ES-I3 (cell line): ENCODE data around the gene CYP2F1.
A peak's percentile ranks its signal among the peaks of the same experiment; 100 is the strongest.
"Not testable (repeated sequence)": the region's sequence is repeated elsewhere in the genome, so short reads cannot be mapped to it uniquely, and the experiment has no call there.

ENCODE experiments used
- H3K36me3 ChIP-seq: 2 replicates; pipeline ENCODE4 v1.6.1; 2013; ENCODE audit warnings: mild to moderate bottlenecking, low read length, control low read depth, moderate library complexity; ENCODE audit not compliant: insufficient read depth
- H3K4me1 ChIP-seq: 2 replicates; pipeline ENCODE4 v1.6.1; 2013; ENCODE audit warnings: mild to moderate bottlenecking, control low read depth, low read length; ENCODE audit not compliant: insufficient read depth
- H3K9ac ChIP-seq: 2 replicates; pipeline ENCODE4 v1.6.1; 2013; ENCODE audit warnings: low read depth, mild to moderate bottlenecking, low read length, moderate library complexity
- H3K9me3 ChIP-seq: 2 replicates; pipeline ENCODE4 v1.6.1; 2013; ENCODE audit warnings: mild to moderate bottlenecking, low read length, moderate library complexity; ENCODE audit not compliant: control insufficient read depth, insufficient read depth

CYP2F1 gene, protein sequence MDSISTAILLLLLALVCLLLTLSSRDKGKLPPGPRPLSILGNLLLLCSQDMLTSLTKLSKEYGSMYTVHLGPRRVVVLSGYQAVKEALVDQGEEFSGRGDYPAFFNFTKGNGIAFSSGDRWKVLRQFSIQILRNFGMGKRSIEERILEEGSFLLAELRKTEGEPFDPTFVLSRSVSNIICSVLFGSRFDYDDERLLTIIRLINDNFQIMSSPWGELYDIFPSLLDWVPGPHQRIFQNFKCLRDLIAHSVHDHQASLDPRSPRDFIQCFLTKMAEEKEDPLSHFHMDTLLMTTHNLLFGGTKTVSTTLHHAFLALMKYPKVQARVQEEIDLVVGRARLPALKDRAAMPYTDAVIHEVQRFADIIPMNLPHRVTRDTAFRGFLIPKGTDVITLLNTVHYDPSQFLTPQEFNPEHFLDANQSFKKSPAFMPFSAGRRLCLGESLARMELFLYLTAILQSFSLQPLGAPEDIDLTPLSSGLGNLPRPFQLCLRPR

GRCh38 chr19:41114132-41114531 is at the start of gene CYP2F1:
TSS of gene CYP2F1 (plus strand) at chr19:41114432. CDS start at chr19:41116189, 1,757 bp downstream.
- Histone ChIP-seq H3K4me1 (no peaks in the 10 kb centered on the region), H3K9me3 (peaks cover 3% of the 10 kb centered on the region; the same call in 1 of the 2 replicates), H3K9ac (no peak within 1 kb of the TSS), H3K36me3 (no peaks in the 10 kb centered on the region)

DNA sequence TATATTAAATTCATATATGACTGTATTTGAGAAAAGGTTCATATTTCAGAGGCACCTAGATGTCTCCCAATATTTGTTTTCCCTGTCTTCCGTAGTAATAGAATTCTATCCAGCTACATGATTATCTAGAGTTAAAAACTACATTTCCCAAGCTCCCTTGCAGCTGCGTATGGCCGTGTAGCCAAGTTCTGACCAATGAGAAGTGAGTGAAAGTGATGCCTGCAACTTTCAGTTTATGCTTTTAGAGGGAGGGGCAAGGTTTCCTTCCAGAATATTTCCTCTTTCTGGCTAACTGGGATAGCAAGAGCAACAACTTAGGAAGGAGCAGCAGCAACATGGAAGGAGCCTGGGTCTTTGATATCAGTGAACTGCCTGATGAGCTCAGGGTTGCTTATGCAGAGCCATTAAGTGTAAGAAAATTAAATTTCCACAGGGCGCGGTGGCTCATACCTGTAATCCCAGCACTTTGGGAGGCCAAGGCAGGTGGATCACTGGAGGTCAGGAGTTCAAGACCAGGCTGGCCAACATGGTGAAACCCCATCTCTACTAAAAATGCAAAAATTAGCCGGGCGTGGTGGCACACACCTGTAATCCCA is 49.2 kb upstream of the CYP2F1 start:
- Histone ChIP-seq H3K9ac (no peak overlapping the region), H3K9me3 (no peaks in the 10 kb centered on the region; the same call in 1 of the 2 replicates)

DNA sequence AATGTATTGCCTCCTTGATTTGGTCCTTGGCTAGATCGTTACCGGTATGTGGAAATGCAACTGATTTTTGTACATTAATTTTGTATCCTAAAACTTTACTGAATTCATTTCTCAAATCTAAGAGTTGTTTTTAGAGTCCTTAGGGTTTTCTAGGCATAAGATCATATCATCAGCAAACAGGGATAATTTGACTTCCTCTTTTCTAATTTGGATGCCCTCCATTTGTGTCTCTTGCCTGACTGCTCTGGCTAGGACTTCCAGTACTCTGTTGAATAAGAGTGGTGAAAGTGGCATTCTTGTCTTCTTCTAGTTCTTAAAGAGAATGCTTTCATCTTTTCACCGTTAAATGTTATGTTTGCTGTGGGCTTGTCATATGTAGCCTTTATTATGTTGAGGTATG is 37.9 kb upstream of the CYP2F1 start:
- Histone ChIP-seq H3K9me3 (peaks cover 3% of the 10 kb centered on the region; the same call in 1 of the 2 replicates), H3K36me3 (no peaks in the 10 kb centered on the region), H3K4me1 (no peaks in the 10 kb centered on the region), H3K9ac (no peak overlapping the region)

More for the DNA sequence above, 49.2 kb upstream of the CYP2F1 start:
- no peaks in the 10 kb centered on the region for H3K4me1 ChIP-seq
- H3K36me3 ChIP-seq = no peaks in the 10 kb centered on the region

GRCh38 chr19:41083516-41083915 is 30.7 kb upstream of the CYP2F1 start:
- H3K9ac ChIP-seq = no peak overlapping the region
- H3K9me3 ChIP-seq = peaks cover 3% of the 10 kb centered on the region; the same call in 1 of the 2 replicates
- H3K4me1 ChIP-seq = no peaks in the 10 kb centered on the region
- H3K36me3 ChIP-seq = no peaks in the 10 kb centered on the region

GRCh38 chr19:41085748-41086415 is 28.4 kb upstream of the CYP2F1 start:
- H3K36me3 ChIP-seq = no peaks in the 10 kb centered on the region
- H3K9ac ChIP-seq = no peak overlapping the region
- no peaks in the 10 kb centered on the region; the same call in 1 of the 2 replicates for H3K9me3 ChIP-seq
- no peaks in the 10 kb centered on the region for H3K4me1 ChIP-seq

DNA sequence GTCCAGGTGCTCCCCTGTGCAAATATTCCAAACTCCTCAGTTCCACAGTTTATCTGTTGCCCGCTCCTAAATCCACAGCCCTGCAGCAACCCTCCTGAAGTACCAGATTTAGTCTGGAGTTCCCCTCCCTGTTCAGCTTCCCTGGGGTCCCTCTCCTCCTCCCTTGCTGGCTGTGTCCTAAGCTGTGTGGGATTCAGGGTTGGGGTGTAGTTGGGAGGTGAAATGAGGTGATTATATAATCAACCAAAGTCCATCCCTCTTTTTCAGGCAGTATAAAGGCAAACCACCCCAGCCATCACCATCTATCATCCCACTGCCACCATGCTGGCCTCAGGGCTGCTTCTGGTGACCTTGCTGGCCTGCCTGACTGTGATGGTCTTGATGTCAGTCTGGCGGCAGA is 26.1 kb upstream of the CYP2F1 start, which contains the start of gene CYP2A13:
Gene CYP2A13, plus strand, starts transcription at position 301 of the 400 bp plus-strand sequence. Its CDS starts 21 bp downstream, at position 322.
- Histone ChIP-seq H3K9me3 (no peaks in the 10 kb centered on the region), H3K4me1 (no peaks in the 10 kb centered on the region), H3K9ac (no peak within 1 kb of the TSS; the same call in 1 of the 2 replicates), H3K36me3 (no peaks in the 10 kb centered on the region)

DNA sequence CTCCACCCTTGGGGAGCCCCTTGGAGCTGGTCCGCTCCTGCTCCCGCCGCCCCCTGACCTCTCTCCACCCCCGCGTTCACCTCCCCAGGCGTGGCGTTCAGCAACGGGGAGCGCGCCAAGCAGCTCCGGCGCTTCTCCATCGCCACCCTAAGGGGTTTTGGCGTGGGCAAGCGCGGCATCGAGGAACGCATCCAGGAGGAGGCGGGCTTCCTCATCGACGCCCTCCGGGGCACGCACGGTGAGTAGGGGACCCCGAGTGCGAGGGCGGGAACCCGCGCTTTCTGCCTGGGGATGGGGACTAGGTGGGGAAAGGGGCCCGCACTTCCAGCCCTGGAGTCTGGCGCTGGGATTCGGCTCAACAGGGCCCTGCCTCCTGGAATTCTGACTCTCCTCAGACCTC is 24.3 kb upstream of the CYP2F1 start:
- Histone ChIP-seq H3K36me3 (no peaks in the 10 kb centered on the region), H3K9ac (peak overlapping the region; percentile 54; the same call in 1 of the 2 replicates), H3K4me1 (no peaks in the 10 kb centered on the region), H3K9me3 (no peaks in the 10 kb centered on the region)

DNA sequence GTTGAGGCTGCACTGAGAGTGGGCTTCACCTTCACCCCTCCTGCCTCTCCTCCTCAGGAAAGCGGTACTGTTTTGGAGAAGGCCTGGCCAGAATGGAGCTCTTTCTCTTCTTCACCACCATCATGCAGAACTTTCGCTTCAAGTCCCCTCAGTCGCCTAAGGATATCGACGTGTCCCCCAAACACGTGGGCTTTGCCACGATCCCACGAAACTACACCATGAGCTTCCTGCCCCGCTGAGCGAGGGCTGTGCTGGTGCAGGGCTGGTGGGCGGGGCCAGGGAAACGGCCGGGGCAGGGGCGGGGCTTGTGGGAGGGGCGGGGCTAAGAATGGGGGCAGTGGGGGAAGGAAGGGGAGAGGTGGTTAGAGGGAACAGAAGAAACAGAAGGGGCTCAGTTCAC is 18.5 kb upstream of the CYP2F1 start:
- H3K9me3 ChIP-seq = peaks cover 3% of the 10 kb centered on the region; the same call in 1 of the 2 replicates
- no peaks in the 10 kb centered on the region for H3K4me1 ChIP-seq
- no peaks in the 10 kb centered on the region for H3K36me3 ChIP-seq
- no peak overlapping the region for H3K9ac ChIP-seq

GRCh38 chr19:41096353-41096752 is 17.9 kb upstream of the CYP2F1 start:
- peaks cover 3% of the 10 kb centered on the region; the same call in 1 of the 2 replicates for H3K9me3 ChIP-seq
- no peaks in the 10 kb centered on the region for H3K4me1 ChIP-seq
- no peaks in the 10 kb centered on the region for H3K36me3 ChIP-seq
- H3K9ac ChIP-seq = no peak overlapping the region

GRCh38 chr19:41097302-41097701 is 16.9 kb upstream of the CYP2F1 start:
- Histone ChIP-seq H3K9me3 (peaks cover 3% of the 10 kb centered on the region; the same call in 1 of the 2 replicates), H3K4me1 (no peaks in the 10 kb centered on the region), H3K9ac (no peak overlapping the region), H3K36me3 (no peaks in the 10 kb centered on the region)

- Histone ChIP-seq H3K36me3 (no peaks in the 10 kb centered on the region), H3K4me1 (no peaks in the 10 kb centered on the region), H3K9ac (no peak overlapping the region), H3K9me3 (peaks cover 3% of the 10 kb centered on the region; the same call in 1 of the 2 replicates)
These were observed 15.5 kb upstream of the CYP2F1 start for GRCh38 chr19:41098762-41099161.

- not testable (repeated sequence) for H3K9me3 ChIP-seq, H3K36me3 ChIP-seq
These were observed 12.0 kb upstream of the CYP2F1 start for GRCh38 chr19:41102210-41102609.

DNA sequence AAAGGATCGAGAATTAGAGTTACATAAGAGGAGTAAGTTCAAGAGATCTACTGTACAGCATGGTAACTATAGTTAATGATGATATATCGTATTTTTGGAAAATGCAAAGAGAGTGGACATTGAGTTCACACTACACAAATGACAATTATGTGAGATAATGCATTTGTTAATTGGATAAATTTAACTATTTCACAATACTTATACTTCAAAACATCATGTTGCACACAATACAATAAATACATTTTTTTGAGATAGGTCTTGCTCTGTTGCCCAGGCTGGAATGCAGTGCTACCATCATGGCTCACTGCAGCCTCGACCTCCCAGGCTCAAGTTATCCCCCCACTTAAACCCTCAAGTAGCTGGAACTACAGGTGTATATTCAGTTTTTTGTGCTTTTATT is 8.1 kb upstream of the CYP2F1 start:
- no peak overlapping the region for H3K9ac ChIP-seq
- no peaks in the 10 kb centered on the region for H3K9me3 ChIP-seq
- no peaks in the 10 kb centered on the region for H3K36me3 ChIP-seq
- H3K4me1 ChIP-seq = no peaks in the 10 kb centered on the region

More at GRCh38 chr19:41102210-41102609, 12.0 kb upstream of the CYP2F1 start:
- not testable (repeated sequence) for H3K4me1 ChIP-seq, H3K9ac ChIP-seq

- Histone ChIP-seq H3K9me3 (peaks cover 3% of the 10 kb centered on the region; the same call in 1 of the 2 replicates), H3K36me3 (no peaks in the 10 kb centered on the region), H3K9ac (no peak overlapping the region), H3K4me1 (no peaks in the 10 kb centered on the region)
These were observed 2.9 kb upstream of the CYP2F1 start for GRCh38 chr19:41111296-41111695.
